OCI-LY1 (cell line): ENCODE data around the gene GPRIN3.

Source experiments
- H2AFZ ChIP-seq: fragments of 200-600 bp; sonication (generic), shearing (Covaris generic); 2 replicates; pipeline ENCODE4 v1.6.0; 2014; ENCODE audit warnings: antibody characterized with exemption, mild to moderate bottlenecking, low read length
- H3F3A ChIP-seq: fragments of 200-600 bp; sonication (generic), shearing (Covaris generic); 2 replicates; pipeline ENCODE4 v1.6.0; 2014; ENCODE audit warnings: mild to moderate bottlenecking, antibody characterized with exemption, low read length, moderate library complexity; ENCODE audit not compliant: insufficient read depth
- H3K27ac ChIP-seq: fragments of 200-600 bp; sonication (generic); 2 replicates; pipeline ENCODE4 v1.5.1; 2014; ENCODE audit warnings: low read length, mixed run types, mild to moderate bottlenecking, low read depth; ENCODE audit not compliant: poor library complexity, severe bottlenecking
- H3K27me3 ChIP-seq: fragments of 200-600 bp; sonication (generic); 2 replicates; pipeline ENCODE4 v1.6.0; 2014; ENCODE audit warnings: antibody characterized with exemption, mild to moderate bottlenecking, low read length, moderate library complexity; ENCODE audit not compliant: insufficient read depth
- H3K36me3 ChIP-seq: fragments of 200-600 bp; sonication (generic); 2 replicates; pipeline ENCODE4 v1.6.1; 2014; ENCODE audit warnings: mild to moderate bottlenecking, antibody characterized with exemption, low read length, moderate library complexity, mixed read lengths; ENCODE audit not compliant: insufficient read depth
- H3K4me1 ChIP-seq: fragments of 200-600 bp; sonication (generic); 2 replicates; pipeline ENCODE4 v1.5.1; 2014; ENCODE audit warnings: mild to moderate bottlenecking, low read length, moderate library complexity; ENCODE audit not compliant: insufficient read depth, severe bottlenecking
- H3K4me2 ChIP-seq: fragments of 200-600 bp; sonication (generic), shearing (Covaris generic); 2 replicates; pipeline ENCODE4 v1.6.1; 2014; ENCODE audit warnings: low read length
- H3K4me3 ChIP-seq: fragments of 200-600 bp; sonication (generic); 2 replicates; pipeline ENCODE4 v1.5.1; 2014; ENCODE audit warnings: low read length, low read depth, mild to moderate bottlenecking, mixed read lengths; ENCODE audit not compliant: poor library complexity, severe bottlenecking
- H3K79me2 ChIP-seq: fragments of 200-600 bp; shearing (Covaris generic); 2 replicates; pipeline ENCODE4 v1.6.1; 2016; ENCODE audit warnings: mixed run types, low read length, mixed read lengths; ENCODE audit not compliant: insufficient read depth
- H3K9ac ChIP-seq: fragments of 200-600 bp; sonication (generic), shearing (Covaris generic); 2 replicates; pipeline ENCODE4 v1.6.1; 2014; ENCODE audit warnings: mild to moderate bottlenecking, low read length, mixed read lengths
- H3K9me2 ChIP-seq: fragments of 200-600 bp; sonication (generic), shearing (Covaris generic); 2 replicates; pipeline ENCODE4 v1.6.1; 2014; ENCODE audit warnings: low read depth, mild to moderate bottlenecking, low read length, mixed read lengths
- H3K9me3 ChIP-seq: fragments of 200-600 bp; shearing (Covaris generic); 2 replicates; pipeline ENCODE4 v1.6.1; 2014; ENCODE audit warnings: low read length, mixed read lengths
- H4K20me1 ChIP-seq: fragments of 200-600 bp; sonication (generic), shearing (Covaris generic); 2 replicates; pipeline ENCODE4 v1.6.0; 2016; ENCODE audit warnings: mild to moderate bottlenecking, low read length; ENCODE audit not compliant: insufficient read depth
- CTCF ChIP-seq: fragments of 200-600 bp; sonication (generic), shearing (Covaris generic); IDR thresholded peaks from 2 replicates; pipeline ENCODE4 v1.5.1; 2017; ENCODE audit warnings: mild to moderate bottlenecking, antibody characterized with exemption, low read length, moderate library complexity, mixed read lengths
- EZH2 ChIP-seq: fragments of 200-600 bp; sonication (generic), shearing (Covaris generic); IDR thresholded peaks from 2 replicates; pipeline ENCODE4 v1.8.0; 2017; ENCODE audit warnings: borderline replicate concordance, mixed run types, mild to moderate bottlenecking, antibody characterized with exemption, low read length, moderate library complexity, mixed read lengths

The GPRIN3 gene

GRCh38 chr4:89217604-89218003 lies 90.0 kb downstream of the GPRIN3 start:
- Histone ChIP-seq H2AFZ (no peak overlapping the region), H3K4me2 (no peak overlapping the region), H3K9me3 (no peaks in the 10 kb centered on the region), H3K9me2 (no peaks in the 10 kb centered on the region), H3K9ac (no peak overlapping the region), H3F3A (no peaks in the 10 kb centered on the region), H3K4me3 (no peak overlapping the region), H3K4me1 (no peaks in the 10 kb centered on the region), H3K27ac (no peak overlapping the region), H3K79me2 (no peaks in the 10 kb centered on the region), H3K36me3 (no peaks in the 10 kb centered on the region), H3K27me3 (no peaks in the 10 kb centered on the region), H4K20me1 (no peaks in the 10 kb centered on the region)
- no peak for TF ChIP-seq EZH2
- no peak for TF ChIP-seq CTCF

GRCh38 chr4:89216866-89217265 lies 90.7 kb downstream of the GPRIN3 start:
- Histone ChIP-seq H3F3A (no peaks in the 10 kb centered on the region), H3K4me3 (no peak overlapping the region), H3K4me2 (no peak overlapping the region), H2AFZ (no peak overlapping the region), H3K4me1 (no peaks in the 10 kb centered on the region), H3K9me3 (no peaks in the 10 kb centered on the region), H3K27me3 (no peaks in the 10 kb centered on the region), H3K9me2 (no peaks in the 10 kb centered on the region), H4K20me1 (no peaks in the 10 kb centered on the region), H3K79me2 (no peaks in the 10 kb centered on the region), H3K9ac (no peak overlapping the region), H3K36me3 (no peaks in the 10 kb centered on the region), H3K27ac (no peak overlapping the region)
- TF ChIP-seq CTCF (no peak), EZH2 (no peak)

- Histone ChIP-seq H3K79me2 (no peaks in the 10 kb centered on the region), H3F3A (no peaks in the 10 kb centered on the region), H2AFZ (no peak overlapping the region), H3K4me3 (no peak overlapping the region), H3K27ac (no peak overlapping the region), H4K20me1 (no peaks in the 10 kb centered on the region), H3K9me3 (no peaks in the 10 kb centered on the region), H3K4me1 (no peaks in the 10 kb centered on the region), H3K36me3 (no peaks in the 10 kb centered on the region), H3K9me2 (no peaks in the 10 kb centered on the region), H3K27me3 (no peaks in the 10 kb centered on the region), H3K9ac (no peak overlapping the region), H3K4me2 (no peak overlapping the region)
- TF ChIP-seq EZH2 (no peak), CTCF (no peak)
Observed at GRCh38 chr4:89216422-89216821, 91.2 kb downstream of the GPRIN3 start.
